ENCODE data around the gene AJAP1. TPM values are rescaled to one million over a fixed set of nuclear protein-coding genes. Genes with fewer than 3 reads are reported as not detected.

Gene AJAP1
- total RNA-seq, 1 experiment from 2014 or later = not detected

DNA sequence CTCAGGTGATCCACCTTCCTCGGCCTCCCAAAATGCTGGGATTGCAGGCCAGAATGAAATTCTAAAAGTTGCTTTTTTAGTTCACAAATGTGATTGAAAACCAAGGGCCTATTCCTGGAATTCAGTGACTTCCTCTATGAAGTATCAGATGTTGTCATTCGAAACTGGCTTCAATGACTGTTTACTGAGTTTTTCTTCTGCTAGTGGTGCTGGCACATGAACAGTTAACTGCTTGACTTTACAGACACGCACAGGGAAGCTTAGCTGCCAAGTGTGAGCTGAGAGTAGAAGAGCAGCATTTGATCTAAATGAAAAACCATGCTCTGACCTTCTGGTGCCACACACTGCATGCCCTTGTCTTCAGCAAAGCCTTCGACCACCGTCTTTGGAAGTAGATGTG, 32.8 kb upstream of the AJAP1 start:
- TF ChIP-seq, protein P1, sequence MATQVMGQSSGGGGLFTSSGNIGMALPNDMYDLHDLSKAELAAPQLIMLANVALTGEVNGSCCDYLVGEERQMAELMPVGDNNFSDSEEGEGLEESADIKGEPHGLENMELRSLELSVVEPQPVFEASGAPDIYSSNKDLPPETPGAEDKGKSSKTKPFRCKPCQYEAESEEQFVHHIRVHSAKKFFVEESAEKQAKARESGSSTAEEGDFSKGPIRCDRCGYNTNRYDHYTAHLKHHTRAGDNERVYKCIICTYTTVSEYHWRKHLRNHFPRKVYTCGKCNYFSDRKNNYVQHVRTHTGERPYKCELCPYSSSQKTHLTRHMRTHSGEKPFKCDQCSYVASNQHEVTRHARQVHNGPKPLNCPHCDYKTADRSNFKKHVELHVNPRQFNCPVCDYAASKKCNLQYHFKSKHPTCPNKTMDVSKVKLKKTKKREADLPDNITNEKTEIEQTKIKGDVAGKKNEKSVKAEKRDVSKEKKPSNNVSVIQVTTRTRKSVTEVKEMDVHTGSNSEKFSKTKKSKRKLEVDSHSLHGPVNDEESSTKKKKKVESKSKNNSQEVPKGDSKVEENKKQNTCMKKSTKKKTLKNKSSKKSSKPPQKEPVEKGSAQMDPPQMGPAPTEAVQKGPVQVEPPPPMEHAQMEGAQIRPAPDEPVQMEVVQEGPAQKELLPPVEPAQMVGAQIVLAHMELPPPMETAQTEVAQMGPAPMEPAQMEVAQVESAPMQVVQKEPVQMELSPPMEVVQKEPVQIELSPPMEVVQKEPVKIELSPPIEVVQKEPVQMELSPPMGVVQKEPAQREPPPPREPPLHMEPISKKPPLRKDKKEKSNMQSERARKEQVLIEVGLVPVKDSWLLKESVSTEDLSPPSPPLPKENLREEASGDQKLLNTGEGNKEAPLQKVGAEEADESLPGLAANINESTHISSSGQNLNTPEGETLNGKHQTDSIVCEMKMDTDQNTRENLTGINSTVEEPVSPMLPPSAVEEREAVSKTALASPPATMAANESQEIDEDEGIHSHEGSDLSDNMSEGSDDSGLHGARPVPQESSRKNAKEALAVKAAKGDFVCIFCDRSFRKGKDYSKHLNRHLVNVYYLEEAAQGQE (IDR thresholded peaks at IDR 0.05; ENCODE audit: insufficient read depth in 1 of 2, low read depth in 2 of 2, low read length in 1 of 2) = no peak
- TF ChIP-seq TCF7L2 (IDR thresholded peaks at IDR 0.05; ENCODE audit: low read depth, low read length) (no peak), CTCF (IDR thresholded peaks at IDR 0.05) (no peak), SIN3A (IDR thresholded peaks at IDR 0.05; ENCODE audit: borderline replicate concordance, insufficient read depth, low read depth, low read length) (no peak), POLR2AphosphoS5 (IDR thresholded peaks at IDR 0.05; ENCODE audit: low read depth, low read length) (no peak)
- H3K27ac ChIP-seq (ENCODE audit: low read length) = no peak overlapping the region
- ATAC-seq (no peak), DNase-seq (ENCODE audit: low read depth, low spot score) (no peak)
- intact Hi-C loops (cut with micrococcal nuclease; ENCODE audit: unreplicated experiment) (no loop called here), in situ Hi-C loops (cut with HindIII; ENCODE audit: low pct_unique_long_range_greater_than_20kb, low sequenced_read_pairs) (no loop called here)
- no peaks in the 10 kb centered on the region for H3K9me3 ChIP-seq (ENCODE audit: control insufficient read depth, insufficient read depth, low read depth, low read length)
- ChIA-PET POLR2A (no interaction called here), CTCF (no interaction called here)
- H3K36me3 ChIP-seq (ENCODE audit: control insufficient read depth, insufficient read depth, low read length) = no peaks in the 10 kb centered on the region
- H3K4me3 ChIP-seq (ENCODE audit: low read depth in 2 of 2, low read length in 2 of 2) = no peak overlapping the region
- H3K27me3 ChIP-seq (ENCODE audit: control insufficient read depth, insufficient read depth, low read length) = 0 out of 2 replicates have a peak, but pooled peaks cover 2% of the 10 kb centered on the region
- H3K4me1 ChIP-seq (ENCODE audit: control insufficient read depth, insufficient read depth, low read length) = no peaks in the 10 kb centered on the region
- BruUV-seq (replicated peaks) = no TSS peak

- intact Hi-C loops (cut with micrococcal nuclease; ENCODE audit: unreplicated experiment) = no loop called here
- BruUV-seq (replicated peaks) = no TSS peak
- H3K27me3 ChIP-seq (ENCODE audit: control insufficient read depth, insufficient read depth, low read length) = 0 out of 2 replicates have a peak, but pooled peaks cover 2% of the 10 kb centered on the region
- TF ChIP-seq SIN3A (IDR thresholded peaks at IDR 0.05; ENCODE audit: borderline replicate concordance, insufficient read depth, low read depth, low read length) = no peak
- TF ChIP-seq TCF7L2 (IDR thresholded peaks at IDR 0.05; ENCODE audit: low read depth, low read length) = no peak
- TF ChIP-seq, protein P1 (IDR thresholded peaks at IDR 0.05; ENCODE audit: insufficient read depth in 1 of 2, low read depth in 2 of 2, low read length in 1 of 2) = no peak
- TF ChIP-seq CTCF (IDR thresholded peaks at IDR 0.05) = no peak
- TF ChIP-seq POLR2AphosphoS5 (IDR thresholded peaks at IDR 0.05; ENCODE audit: low read depth, low read length) = no peak
- no peak overlapping the region for H3K4me3 ChIP-seq (ENCODE audit: low read depth in 2 of 2, low read length in 2 of 2)
- H3K36me3 ChIP-seq (ENCODE audit: control insufficient read depth, insufficient read depth, low read length) = no peaks in the 10 kb centered on the region
- H3K27ac ChIP-seq (ENCODE audit: low read length) = no peak overlapping the region
- no peak for DNase-seq (ENCODE audit: low read depth, low spot score)
- in situ Hi-C loops (cut with HindIII; ENCODE audit: low pct_unique_long_range_greater_than_20kb, low sequenced_read_pairs) = no loop called here
- ChIA-PET CTCF (no interaction called here), POLR2A (no interaction called here)
- no peak for ATAC-seq
- H3K4me1 ChIP-seq (ENCODE audit: control insufficient read depth, insufficient read depth, low read length) = no peaks in the 10 kb centered on the region
- no peaks in the 10 kb centered on the region for H3K9me3 ChIP-seq (ENCODE audit: control insufficient read depth, insufficient read depth, low read depth, low read length)
Observed at GRCh38 chr1:4622821-4623220, 31.6 kb upstream of the AJAP1 start.

Data from Panc1 (cell line).